ENCODE data around the gene TP53I11. TPM values are rescaled to one million over a fixed set of nuclear protein-coding genes. Genes with fewer than 3 reads are reported as not detected.

TP53I11 gene
- total RNA-seq, 1 donor from 2014 or later, result 3.3 TPM

DNA sequence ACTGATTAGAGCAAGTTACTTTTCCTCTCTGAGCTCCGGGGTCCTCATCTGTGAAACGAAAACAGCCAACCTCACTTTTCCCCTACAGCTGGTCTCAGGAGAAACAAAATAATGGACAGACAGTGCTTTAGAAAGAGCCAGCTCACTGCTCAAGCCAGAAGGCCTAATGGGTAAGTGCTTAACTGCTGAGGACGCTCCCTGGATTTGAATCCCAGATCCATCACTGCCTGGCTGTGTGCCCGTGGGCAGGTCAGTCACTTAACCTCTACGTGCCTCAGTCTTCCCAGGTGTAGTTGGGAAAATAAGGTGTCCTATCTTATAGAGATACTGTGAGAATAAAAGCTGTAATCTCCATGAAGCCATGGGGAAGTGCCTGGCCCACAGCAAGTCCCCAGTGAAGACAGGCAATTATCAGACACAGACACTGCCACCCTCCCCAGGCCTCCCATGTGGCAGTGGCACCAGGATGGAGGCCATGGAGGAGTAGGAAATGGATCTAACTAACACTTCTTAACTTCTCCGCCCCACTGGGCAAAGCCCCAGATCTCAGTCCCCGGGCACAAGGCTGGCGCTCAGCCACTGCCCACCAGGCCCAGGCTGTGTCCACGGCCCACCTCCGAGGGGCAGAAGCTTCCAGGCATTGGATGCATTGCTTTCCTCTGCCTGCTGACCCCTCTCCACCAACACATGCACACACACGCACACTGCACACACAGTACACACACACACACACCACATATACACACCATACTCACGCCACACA, 9.2 kb downstream of the TP53I11 start:
- intact Hi-C loops (cut with micrococcal nuclease), result no loop called here

DNA sequence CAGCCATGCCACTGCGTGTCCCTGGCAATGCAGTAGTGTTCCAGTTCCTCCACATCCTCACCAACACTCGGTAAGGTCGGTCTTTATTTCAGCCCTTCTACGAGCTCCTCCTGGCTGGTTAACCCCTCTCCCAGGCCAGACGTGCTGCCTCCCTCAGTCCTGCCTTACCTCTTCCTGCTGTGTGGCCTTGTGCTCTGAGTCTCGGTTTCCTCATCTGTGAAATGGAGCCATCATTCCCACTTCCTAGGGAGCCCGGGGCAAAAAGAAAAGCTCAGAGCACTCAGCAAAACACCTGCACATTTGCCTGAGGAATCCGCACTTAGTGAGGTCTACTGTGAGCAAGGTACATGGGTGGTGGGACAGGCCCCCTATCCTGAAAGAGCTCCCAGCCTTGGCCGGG, 9.8 kb downstream of the TP53I11 start:
- intact Hi-C loops (cut with micrococcal nuclease), result no loop called here

DNA sequence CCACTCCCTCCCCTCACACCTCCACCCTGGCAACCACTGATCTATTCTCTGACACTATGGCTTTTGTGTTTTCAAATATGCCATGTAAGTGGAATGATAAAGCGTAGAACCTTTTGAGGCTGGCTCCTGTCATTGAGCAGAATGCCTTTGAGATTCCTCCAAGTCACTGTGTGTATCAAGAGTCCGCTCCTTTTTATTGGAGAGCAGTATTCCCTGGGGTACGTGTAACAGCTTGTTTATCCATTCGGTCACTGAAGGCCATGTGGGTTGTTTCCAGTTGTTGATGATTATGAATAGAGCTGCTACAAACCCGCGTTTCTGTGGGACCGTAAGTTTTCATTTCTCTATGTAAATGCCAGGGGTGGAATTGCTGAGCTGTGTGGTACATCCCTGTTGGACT, 10.3 kb downstream of the TP53I11 start:
- intact Hi-C loops (cut with micrococcal nuclease), result no loop called here

DNA sequence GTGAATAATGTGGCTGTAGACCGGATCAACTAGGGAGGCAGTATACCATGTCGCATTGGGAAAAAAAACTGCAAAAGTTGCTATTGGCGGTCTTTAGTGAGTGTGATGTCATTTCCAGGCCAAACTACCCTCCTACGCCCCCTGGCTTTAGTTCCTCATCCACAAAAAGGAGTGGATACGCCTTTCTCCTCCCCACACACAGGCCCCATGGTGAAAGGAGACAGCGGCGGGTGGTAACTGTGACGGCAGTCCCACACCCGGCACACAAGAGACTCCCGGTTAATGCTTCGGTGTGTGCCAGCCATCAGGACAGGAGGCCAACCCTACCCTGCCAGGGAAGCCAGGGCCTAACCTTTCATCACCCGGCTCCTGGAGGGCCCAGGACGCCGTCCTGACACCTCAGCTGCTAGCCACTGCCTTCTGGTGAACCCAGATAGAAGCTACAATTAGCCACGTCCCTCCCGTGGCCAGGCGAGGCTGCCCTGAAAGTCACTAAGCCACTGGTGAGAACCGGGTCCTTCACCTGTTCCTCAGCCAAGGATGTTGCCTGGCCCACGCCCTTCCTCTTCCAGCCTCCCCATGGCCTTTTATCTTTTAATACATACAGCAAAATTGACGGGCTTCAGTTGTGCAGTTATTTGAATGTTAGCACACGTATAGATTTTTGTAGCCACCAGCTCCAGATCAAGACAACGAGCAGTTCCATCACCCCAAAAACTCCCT, 10.8 kb downstream of the TP53I11 start:
- intact Hi-C loops (cut with micrococcal nuclease), result loop anchor here (10.0 kb wide), 1 partner anchor 395 kb away; no protein-coding TSS in a partner anchor

DNA sequence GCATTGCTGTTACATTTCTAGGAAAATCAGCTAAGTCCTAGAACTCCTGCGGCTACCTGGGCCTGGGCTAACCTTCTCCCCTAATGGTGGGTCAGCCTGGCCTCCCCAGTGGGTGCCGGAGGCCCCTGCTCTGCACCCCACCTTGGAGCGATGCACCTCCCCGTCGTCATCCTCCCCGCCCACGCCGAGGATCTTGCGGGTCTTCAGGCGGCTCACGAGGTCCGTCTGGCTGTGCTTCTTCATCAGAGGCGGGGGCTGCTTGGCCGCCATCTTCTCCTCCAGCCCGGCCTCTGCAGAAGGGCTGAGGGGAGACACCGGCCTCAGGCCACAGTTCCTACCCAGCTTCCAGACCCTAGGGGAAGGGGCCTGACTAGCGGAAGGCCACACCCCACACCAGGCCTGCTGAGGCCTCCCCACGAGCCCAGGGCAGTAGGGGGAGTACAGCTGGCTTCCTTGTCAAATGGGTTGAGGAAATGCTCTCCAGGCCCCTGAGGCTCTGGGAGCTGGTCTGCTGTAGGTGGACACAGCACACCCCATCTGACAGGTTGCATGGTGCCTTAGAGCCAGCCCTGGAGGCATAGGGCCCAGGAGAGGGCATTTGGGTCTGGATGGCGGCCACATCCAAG, 12.5 kb downstream of the TP53I11 start:
- intact Hi-C loops (cut with micrococcal nuclease), result loop anchor here (10.0 kb wide), 1 partner anchor 397 kb away; no protein-coding TSS in a partner anchor

DNA sequence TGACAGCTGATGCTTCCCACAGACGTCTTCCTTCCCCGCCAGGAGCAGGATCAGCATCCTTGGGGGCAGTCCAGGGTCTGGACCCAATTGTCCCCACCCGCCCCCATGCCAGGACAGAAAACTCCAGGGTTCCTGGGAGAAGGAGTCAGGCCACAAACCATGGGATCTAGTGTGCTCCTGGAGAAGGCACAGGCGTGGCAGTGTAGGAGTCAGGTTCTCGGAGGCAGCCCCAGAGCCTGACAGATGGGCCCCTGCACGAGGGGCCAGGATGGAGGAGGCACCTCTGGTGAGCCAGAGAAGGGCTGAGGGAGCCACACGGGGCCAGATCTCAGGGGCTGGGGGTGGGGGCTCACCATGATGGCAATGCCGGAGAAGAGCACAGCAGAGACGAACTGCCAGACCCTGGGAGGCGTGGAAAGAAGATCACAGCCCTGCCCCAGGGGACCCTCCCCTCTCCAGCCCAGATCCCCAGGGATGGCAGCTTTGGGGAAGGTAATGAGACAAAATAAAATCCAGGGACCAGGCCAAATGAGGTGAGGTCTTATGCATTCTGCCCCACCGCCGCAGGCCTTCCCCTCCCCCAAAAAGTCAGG, 13.6 kb downstream of the TP53I11 start:
- intact Hi-C loops (cut with micrococcal nuclease), result loop anchor here (1.0 to 10.0 kb wide), 2 partner anchors 166 to 398 kb away; no protein-coding TSS in a partner anchor

DNA sequence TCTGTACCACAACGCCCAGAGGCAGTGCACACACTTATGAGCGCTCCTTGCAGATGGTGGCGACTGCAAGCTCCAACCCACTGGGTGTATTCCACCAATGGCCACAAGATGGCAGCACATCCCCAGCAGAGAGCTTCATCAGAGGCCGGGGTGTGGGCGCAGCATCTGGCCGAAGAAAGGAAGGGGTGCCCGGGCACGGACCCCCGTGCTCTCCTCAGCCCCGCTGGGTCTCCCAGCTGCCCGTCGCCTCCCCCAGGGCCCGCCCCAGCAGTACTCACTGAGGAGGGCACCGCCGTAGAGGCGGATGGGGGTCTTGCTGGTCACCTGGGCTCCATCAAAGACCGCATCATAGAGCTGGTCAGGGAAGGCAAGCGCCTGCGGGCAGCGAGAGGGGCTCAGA, 14.2 kb downstream of the TP53I11 start:
- intact Hi-C loops (cut with micrococcal nuclease), result loop anchor here (1.0 to 10.0 kb wide), 2 partner anchors 167 to 398 kb away; no protein-coding TSS in a partner anchor

DNA sequence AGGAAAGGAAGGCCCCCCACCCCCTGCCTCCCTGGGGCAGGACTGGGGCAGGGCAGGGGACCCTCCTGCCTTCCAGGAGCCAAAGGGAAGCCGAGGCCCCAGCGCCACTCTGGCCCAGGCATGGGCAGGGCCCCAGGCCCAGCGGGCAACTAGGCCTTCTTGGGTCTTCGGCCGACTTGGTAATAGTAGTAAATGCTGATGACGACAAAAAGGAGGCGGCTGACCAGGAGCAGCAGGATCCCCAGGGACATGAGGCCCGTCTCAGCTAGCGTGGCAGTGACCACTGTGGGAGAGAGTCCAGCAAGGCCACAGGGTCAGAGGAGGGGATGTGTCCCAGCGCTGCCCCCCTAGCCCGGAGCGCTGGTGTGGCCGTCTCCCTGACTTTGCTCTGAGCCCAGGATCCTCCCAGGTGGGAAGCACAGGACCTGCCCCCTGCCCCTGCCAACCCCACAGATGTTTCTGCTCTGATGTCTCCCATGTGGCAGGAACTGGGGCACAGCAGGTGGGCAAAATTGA, 15.9 kb downstream of the TP53I11 start:
- intact Hi-C loops (cut with micrococcal nuclease), result loop anchor here (10.0 kb wide), 1 partner anchor 400 kb away; no protein-coding TSS in a partner anchor

DNA sequence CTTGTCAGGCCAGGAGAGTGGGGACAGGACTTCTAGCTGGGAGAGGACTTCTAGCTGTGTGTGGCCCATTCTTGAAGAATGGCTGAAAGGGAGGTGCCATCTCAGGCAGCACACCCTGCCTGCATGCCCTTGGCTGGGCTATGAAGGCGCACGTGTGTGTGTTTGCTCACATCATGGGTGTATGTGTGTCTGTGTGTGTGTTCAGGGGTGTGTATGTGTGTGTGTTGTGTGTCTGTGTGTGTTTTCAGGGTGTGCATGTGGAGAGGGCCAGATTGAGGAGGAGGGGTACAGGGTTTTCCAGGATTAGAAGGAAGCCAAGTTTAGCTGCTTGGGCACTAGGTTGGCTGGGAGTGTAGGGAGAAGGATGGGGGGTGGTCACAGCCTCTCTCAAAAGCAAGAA, 16.6 kb downstream of the TP53I11 start:
- intact Hi-C loops (cut with micrococcal nuclease), result loop anchor here (10.0 kb wide), 1 partner anchor 401 kb away; no protein-coding TSS in a partner anchor

DNA sequence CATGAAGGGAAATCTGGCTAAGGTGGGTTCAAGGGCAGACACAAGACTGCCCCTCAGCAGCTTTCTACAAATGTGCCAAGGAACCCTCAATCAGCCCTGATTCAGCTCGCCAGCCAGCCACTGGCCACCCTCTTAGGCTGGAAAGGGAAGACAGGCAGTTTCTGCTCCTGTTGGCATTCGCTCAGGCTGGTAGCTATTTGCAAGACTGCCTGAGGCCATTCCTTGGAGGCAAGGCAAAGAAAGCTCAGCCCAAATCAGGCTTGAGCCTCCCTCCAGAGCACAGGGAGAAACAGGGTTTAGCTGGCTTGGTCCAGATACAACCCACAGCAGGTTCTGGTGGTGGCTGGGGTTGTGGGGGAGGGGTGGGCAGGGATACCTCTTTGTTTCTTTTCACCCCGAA, 19.2 kb downstream of the TP53I11 start:
- intact Hi-C loops (cut with micrococcal nuclease), result loop anchor here (10.0 kb wide), 1 partner anchor 403 kb away; no protein-coding TSS in a partner anchor

DNA sequence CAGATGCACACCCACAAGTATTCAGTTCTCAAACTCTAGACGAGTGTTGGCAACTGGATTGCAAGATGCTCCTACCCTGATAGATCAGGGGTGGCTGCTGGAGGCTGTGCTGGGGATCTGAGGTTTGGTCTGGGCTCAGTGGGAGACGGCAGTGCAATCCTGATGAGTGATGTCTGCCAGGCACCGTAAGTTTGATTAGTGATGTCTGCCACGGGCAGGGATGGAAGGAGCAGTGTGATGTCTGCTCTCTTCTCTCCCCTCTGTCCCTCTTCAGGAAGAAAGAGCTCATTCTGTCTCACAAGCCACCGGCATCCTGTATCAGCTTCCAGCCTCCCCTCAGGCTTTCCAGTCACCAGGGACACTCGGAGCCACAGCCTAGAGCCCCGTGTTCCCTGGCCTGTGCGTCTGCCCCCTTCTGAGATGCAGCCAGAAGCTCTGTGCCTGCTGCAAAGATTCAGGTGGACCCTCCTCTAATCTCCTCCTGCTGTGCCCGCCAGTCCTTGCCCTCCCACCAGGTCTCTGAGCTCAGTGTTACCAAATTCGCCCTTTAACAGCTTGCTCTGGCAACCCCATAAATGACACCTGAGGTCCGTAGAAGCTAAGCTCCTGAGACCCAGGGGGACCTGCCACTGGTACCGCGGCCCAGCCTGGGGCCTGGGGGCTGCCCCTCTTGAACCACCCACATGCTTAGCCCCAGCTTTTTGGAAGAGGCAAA, 19.9 kb downstream of the TP53I11 start:
- intact Hi-C loops (cut with micrococcal nuclease), result loop anchor here (10.0 kb wide), 1 partner anchor 404 kb away; no protein-coding TSS in a partner anchor

DNA sequence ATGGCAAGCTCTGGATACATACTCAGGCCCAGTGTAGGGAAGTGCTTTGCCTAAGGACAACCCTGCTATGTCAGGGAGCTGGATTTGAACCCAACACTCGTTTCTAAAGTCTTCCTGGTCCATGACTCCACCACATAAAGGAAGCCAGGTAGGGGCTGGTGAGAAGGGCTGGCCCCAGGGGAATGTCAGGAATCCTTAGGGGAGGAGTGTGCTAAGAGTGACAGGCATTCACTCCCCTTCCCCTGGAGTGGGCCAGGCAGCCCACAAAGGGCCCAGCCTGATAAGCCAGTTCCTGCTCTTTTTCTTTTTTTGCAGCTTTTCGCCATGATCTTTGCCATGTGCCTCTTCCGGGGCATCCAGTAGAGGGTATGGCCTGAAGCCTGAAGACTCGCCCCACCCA, 21.9 kb downstream of the TP53I11 start:
- intact Hi-C loops (cut with micrococcal nuclease), result no loop called here

DNA sequence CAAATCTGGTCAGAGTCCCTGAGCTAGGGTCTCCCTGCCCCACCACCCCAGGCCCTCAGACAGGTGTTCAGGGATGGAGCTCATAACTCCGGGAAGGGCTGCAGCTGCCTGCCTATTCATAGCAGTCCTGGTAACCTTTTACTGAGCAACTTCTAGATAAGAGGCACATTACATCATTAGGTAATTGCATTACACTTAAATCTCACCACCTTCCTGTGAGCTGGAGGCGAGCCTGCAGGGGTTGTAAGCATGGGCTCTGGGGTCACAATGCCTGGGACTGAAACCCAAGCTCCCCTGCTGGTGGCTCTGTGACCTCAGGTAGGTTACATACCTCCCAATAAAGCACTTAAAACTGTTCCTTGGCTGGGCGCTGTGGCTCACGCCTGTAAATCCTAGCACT, 22.5 kb downstream of the TP53I11 start:
- intact Hi-C loops (cut with micrococcal nuclease), result no loop called here

DNA sequence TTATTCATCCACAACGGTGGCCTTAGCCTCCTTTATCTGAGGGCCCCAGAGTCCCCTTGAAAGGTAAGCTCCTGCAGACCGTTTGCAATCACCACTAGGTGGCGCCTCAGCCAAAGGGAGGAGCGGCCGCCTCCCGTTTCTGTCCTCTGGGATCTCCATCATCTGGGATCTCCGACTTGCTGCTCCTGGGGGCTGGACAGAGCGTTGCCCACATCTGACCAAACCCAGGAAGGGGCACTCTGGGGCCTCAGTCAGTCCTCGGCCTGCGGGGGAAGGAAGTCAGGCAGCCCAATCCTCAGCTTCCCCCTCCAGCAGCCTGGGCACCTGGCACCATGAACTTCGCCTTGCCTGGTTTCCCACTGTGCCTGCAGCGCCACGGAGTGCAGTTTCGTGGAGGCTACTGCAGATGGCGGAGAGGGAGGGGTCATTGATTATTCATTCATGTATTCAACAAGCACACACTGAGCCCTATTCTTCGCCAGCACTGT, 23.5 kb downstream of the TP53I11 start:
- intact Hi-C loops (cut with micrococcal nuclease), result loop anchor here (2.0 kb wide), 1 partner anchor 178 kb away; no protein-coding TSS in a partner anchor

DNA sequence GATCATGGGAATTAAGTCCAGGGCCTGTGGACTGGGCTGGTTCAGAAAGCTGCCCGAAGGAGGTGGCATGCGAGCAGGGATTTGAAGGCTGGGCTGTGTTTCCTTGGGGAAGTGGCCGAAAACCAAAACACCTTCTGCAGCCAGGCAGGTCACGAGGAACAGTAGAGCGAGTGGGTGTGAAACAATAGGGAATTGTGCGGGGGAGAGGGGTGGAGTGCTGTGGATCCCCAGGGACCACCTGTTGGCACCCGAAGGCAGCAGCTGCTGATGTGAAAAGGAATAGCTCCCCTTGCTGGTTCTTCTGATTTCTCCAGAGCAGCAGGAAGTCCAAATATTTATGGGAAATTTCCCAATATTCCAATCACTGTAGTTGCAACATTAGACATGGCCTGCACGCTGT, 24.6 kb downstream of the TP53I11 start:
- intact Hi-C loops (cut with micrococcal nuclease), result loop anchor here (2.0 kb wide), 1 partner anchor 179 kb away; no protein-coding TSS in a partner anchor

DNA sequence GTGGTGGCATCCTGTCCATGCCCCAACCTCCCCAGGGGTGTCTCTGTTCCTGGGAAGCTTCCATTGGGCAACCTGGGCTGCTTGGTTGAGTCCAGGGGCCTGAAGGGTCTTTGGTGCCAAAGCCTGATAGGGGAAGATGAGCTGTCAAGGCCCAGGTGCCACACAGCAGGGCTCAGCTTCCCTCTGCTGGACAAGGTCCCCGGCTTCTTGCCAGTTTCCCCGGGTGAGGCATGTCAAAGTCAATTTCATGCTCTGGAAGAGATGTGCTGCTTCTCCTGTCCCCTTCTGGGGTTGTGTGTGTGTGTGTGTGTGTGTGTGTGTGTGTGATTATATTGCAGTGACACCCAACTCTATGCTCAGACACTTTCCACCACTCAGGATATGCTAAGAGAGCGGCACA, 26.9 kb downstream of the TP53I11 start:
- intact Hi-C loops (cut with micrococcal nuclease), result no loop called here

DNA sequence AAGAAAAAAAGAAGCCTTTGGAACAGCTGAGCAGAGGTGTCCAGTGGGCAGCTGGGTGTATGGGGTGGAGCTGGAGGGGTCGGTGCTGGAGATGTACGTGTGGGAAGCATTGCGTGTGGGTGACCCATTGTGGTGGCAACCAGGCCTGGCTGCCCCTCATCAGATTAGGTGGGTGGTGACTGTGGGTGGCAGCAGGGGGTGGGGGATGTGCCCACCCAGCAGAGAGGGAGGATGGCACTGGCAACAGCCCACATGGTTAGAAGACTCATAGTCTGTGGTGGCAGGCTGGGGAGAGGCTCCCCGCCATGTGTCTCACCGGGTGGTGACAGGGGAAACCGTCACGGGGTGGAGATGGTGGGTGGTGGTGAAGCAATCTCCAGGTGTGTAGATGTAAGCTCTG, 27.6 kb downstream of the TP53I11 start:
- intact Hi-C loops (cut with micrococcal nuclease), result no loop called here

DNA sequence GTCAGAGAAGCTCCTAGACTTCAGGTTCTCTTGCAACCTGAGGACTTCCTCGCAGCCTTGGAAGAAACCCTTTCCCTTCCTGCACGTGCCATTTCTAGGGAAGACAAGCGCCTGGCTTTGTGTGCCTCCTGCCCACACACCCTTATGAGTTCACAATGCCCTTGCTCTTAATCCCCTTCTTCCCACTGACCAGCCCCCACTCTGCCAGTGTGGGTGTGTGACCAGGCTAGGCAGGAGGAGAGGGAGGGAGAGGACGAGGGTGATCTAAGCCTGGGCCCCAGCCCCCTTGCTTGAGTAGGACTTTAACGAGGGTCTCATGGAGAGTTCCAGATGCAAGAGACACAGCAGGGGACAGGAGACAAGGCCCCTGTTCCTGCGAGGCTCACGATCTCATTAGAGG, 30.2 kb downstream of the TP53I11 start:
- intact Hi-C loops (cut with micrococcal nuclease), result no loop called here

DNA sequence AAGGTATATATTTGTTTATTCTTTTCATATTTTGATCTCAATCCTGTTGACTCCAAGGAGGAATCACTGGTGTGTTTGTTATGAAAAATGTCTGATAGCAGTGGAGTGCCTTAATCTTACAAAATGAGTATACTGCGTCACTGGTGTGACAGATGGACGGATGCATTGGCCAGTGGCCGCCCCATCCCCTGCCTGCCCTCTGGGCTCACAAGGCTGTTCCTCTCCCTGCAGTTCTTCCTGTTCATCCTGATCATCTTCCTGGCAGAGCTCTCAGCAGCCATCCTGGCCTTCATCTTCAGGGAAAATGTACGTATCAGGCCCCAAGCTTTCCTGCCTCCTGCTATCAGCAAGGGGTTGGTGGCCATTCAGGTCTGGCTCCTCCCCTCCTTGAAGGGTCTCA, 32.9 kb downstream of the TP53I11 start:
- intact Hi-C loops (cut with micrococcal nuclease), result no loop called here

DNA sequence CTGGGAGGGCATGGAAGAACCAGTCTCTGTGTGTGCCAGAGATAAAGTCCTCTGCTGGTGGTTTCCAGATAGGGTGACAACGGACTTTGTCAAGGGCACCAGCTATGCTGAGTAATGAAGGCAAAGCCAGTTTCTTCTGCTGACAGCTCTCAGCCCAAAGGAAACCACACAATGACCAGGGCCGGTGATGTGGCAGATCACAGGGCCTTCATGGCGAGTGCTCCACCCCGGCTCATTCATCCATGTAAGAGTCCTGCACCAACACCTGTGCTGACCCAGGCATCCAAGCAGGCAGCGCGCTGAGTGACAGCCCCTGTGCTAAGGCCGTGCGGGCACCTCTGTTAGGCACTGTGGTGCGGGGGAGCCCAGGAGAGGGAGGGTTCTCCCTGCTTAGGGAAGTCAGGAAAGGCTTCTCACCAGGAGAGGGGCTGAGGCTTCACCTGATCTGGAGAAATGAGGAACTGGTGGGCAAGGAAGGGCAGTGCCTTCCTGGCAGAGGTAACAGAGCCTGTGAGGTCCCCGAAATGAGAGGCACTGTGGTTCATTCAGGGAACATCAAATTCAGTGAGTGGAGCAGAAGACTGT, 33.8 kb downstream of the TP53I11 start:
- intact Hi-C loops (cut with micrococcal nuclease), result no loop called here

Data from T-helper 2 cell treated with Interferon-gamma antibody and Interleukin-4, amounts not matched to agents 100 ng/mL and 5 ng/mL, for 36 hours (primary cell).